H1 (cell line): ENCODE results near the gene PAX9. TPM values are rescaled to one million over a fixed set of nuclear protein-coding genes. Genes with fewer than 3 reads are reported as not detected.

ENCODE experiments used
- BRCA1 ChIP-seq: IDR thresholded peaks from 2 replicates; pipeline ENCODE4 v1.6.1; 2012; ENCODE audit warnings: low read depth, low read length, improper control_type of control experiment
- GTF2F1 ChIP-seq: IDR thresholded peaks from 2 replicates; pipeline ENCODE4 v1.6.1; 2012; ENCODE audit warnings: low read depth, low read length, improper control_type of control experiment, borderline replicate concordance
- POLR2A ChIP-seq, 2 experiments: IDR thresholded peaks; 1 replicate in 1 of 2; 2 replicates in 1 of 2; pipeline ENCODE4 v1.6.1; 2011; ENCODE audit warnings: low read depth in 2 of 2, low read length in 2 of 2, mild to moderate bottlenecking in 2 of 2; ENCODE audit errors: control extremely low read depth in 1 of 2
- SIN3A ChIP-seq, 2 experiments: IDR thresholded peaks in 1 of 2; conservative IDR thresholded peaks in 1 of 2; 2 replicates each; pipeline ENCODE4 v1.6.1; 2011 to 2012; ENCODE audit warnings: low read length in 2 of 2, improper control_type of control experiment in 1 of 2, low read depth in 1 of 2, mild to moderate bottlenecking in 1 of 2
- SP1 ChIP-seq: IDR thresholded peaks from 2 replicates; pipeline ENCODE4 v1.6.1; 2011; ENCODE audit warnings: low read depth, low read length
- polyA plus RNA-seq, 7 experiments: library from polyadenylated mRNA; depleted of rRNA in 3 of 7; stranded (reverse) in 5 of 7; unstranded in 2 of 7; fragments of >200 nt in 5 of 7; fragments of 200-250 nt in 2 of 7; gene quantifications; 1 replicate in 5 of 7; 2 replicates in 1 of 7; 4 replicates in 1 of 7; pipeline versions ENCODE4 v1.2.1 to v1.2.3, GENCODE V29; 2011 to 2013; ENCODE audit warnings: missing spikeins in 2 of 7, mixed read lengths in 2 of 7
- total RNA-seq: library from RNA; stranded (reverse); fragmentation: NEBNext Ultra II Directional; extraction: Animal tissue kit (Norgen Biotek cat#: 25700); gene quantifications from 2 replicates; pipeline ENCODE4 v1.2.1, GENCODE V29; 2021

The PAX9 gene
- total and polyA plus RNA-seq, 2 of the 8 experiments (the other 6 are each of a cell fraction or from before 2014, with no cell fraction given) = 0.05 TPM; not detected in 1

- TF ChIP-seq POLR2A (IDR thresholded peaks at IDR 0.05; ENCODE audit: control extremely low read depth in 1 of 2, low read depth in 2 of 2, low read length in 2 of 2) = no peak
- no peak for TF ChIP-seq SIN3A (conservative IDR thresholded peaks at IDR 0.05 in 1 of 2, IDR thresholded peaks at IDR 0.05 in 1 of 2; ENCODE audit: low read depth in 1 of 2, low read length in 2 of 2)
- no peak for TF ChIP-seq GTF2F1
- no peak for TF ChIP-seq BRCA1
- TF ChIP-seq SP1 = no peak
Measured at GRCh38 chr14:36723530-36723929, 61.9 kb downstream of the PAX9 start (continued).
